ENCODE data around the gene ARHGAP15. TPM values are rescaled to one million over a fixed set of nuclear protein-coding genes. Genes with fewer than 3 reads are reported as not detected.

ARHGAP15 gene
- total and polyA plus RNA-seq, 12 donors, result 4.7 to 33.8 (median 10.4) TPM

GRCh38 chr2:143771939-143772338, 642.7 kb downstream of the ARHGAP15 start:
- 60 to 68% (median 61%) methylated on average over 6 of the region's 6 CpGs for WGBS, 4 donors
- TF ChIP-seq, protein P1, sequence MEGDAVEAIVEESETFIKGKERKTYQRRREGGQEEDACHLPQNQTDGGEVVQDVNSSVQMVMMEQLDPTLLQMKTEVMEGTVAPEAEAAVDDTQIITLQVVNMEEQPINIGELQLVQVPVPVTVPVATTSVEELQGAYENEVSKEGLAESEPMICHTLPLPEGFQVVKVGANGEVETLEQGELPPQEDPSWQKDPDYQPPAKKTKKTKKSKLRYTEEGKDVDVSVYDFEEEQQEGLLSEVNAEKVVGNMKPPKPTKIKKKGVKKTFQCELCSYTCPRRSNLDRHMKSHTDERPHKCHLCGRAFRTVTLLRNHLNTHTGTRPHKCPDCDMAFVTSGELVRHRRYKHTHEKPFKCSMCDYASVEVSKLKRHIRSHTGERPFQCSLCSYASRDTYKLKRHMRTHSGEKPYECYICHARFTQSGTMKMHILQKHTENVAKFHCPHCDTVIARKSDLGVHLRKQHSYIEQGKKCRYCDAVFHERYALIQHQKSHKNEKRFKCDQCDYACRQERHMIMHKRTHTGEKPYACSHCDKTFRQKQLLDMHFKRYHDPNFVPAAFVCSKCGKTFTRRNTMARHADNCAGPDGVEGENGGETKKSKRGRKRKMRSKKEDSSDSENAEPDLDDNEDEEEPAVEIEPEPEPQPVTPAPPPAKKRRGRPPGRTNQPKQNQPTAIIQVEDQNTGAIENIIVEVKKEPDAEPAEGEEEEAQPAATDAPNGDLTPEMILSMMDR (IDR thresholded peaks at IDR 0.05), result no peak
- no peak for DNase-seq
- no peaks in the 10 kb centered on the region for H3K9me3 ChIP-seq (replicated peaks in 1 of 3)
- intact Hi-C loops (cut with DNase I), result no loop called here
- no peaks in the 10 kb centered on the region for H3K27me3 ChIP-seq
- no peak overlapping the region for H3K4me3 ChIP-seq
- no peaks in the 10 kb centered on the region for H3K36me3 ChIP-seq (replicated peaks in 1 of 2)
- no peaks in the 10 kb centered on the region for H3K4me1 ChIP-seq (replicated peaks in 1 of 2)
- no peak overlapping the region for H3K27ac ChIP-seq

GRCh38 chr2:143776526-143777297, 647.5 kb downstream of the ARHGAP15 start:
- Histone ChIP-seq H3K36me3 (replicated peaks in 1 of 2) (no peaks in the 10 kb centered on the region), H3K4me1 (replicated peaks in 1 of 2) (no peaks in the 10 kb centered on the region), H3K27ac (no peak overlapping the region), H3K27me3 (no peaks in the 10 kb centered on the region), H3K4me3 (no peak overlapping the region), H3K9me3 (replicated peaks in 1 of 3) (no peaks in the 10 kb centered on the region)
- no peak for DNase-seq
- WGBS, 4 donors, result 82 to 88% (median 85%) methylated on average over 4 of the region's 4 CpGs
- TF ChIP-seq, protein P1 (IDR thresholded peaks at IDR 0.05), result no peak
- no peak for TF ChIP-seq POLR2A (IDR thresholded peaks at IDR 0.05)
- intact Hi-C loops (cut with DNase I), result no loop called here

- Histone ChIP-seq H3K36me3 (replicated peaks in 1 of 2) (no peaks in the 10 kb centered on the region), H3K4me1 (replicated peaks in 1 of 2) (no peaks in the 10 kb centered on the region), H3K4me3 (no peak overlapping the region), H3K27me3 (no peaks in the 10 kb centered on the region), H3K9me3 (replicated peaks in 1 of 3) (no peaks in the 10 kb centered on the region), H3K27ac (no peak overlapping the region)
- TF ChIP-seq, protein P1 (IDR thresholded peaks at IDR 0.05), result no peak
- no peak for TF ChIP-seq POLR2A (IDR thresholded peaks at IDR 0.05)
- no peak for DNase-seq
- 68 to 75% (median 71%) methylated on average over 3 of the region's 3 CpGs for WGBS, 4 donors
- intact Hi-C loops (cut with DNase I), result no loop called here
Observed at GRCh38 chr2:143779021-143779420, 649.8 kb downstream of the ARHGAP15 start.

DNA sequence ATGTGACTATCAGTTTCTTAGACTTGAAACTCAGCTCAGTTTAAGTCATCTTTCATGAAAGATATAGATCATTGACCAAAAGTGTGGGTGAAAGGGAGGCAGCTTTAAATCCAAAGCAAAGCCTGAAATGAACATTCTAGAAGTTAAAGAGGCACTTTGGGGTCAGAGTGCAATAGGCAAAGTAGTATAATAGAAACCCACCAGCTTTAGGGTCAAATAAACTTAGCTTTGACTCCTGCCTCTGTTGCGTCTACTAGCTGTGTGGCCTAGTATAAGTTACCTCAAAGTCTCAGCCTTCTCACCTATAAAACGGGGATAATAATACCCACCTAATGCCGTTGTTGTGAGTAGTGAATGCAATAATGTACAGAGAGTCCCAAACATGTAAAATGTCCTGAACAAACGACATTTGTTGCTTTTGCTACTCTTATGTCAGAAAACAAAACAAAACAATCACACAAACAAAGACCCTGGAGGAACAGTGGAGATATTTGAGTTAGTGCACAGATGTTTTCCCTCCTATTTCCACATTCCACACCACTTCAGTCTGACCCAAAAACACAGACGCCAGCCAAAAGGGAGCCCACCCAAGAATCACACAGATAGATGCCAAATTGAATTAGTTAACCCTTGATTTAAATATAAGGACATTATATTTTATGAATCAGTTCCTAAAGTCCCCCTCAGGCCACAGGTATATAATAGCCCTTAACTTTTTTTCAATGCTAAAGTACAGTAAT, 657.0 kb downstream of the ARHGAP15 start:
- TF ChIP-seq, protein P1 (IDR thresholded peaks at IDR 0.05), result no peak
- TF ChIP-seq POLR2A (IDR thresholded peaks at IDR 0.05), result no peak
- no peaks in the 10 kb centered on the region for H3K9me3 ChIP-seq (replicated peaks in 1 of 3)
- 51 to 64% (median 59%) methylated on average over 5 of the region's 5 CpGs for WGBS, 4 donors
- H3K27ac ChIP-seq, result no peak overlapping the region
- intact Hi-C loops (cut with DNase I), result no loop called here
- no peak for DNase-seq
- no peak overlapping the region for H3K4me3 ChIP-seq
- H3K36me3 ChIP-seq (replicated peaks in 1 of 2), result no peaks in the 10 kb centered on the region
- H3K27me3 ChIP-seq, result no peaks in the 10 kb centered on the region
- no peaks in the 10 kb centered on the region for H3K4me1 ChIP-seq (replicated peaks in 1 of 2)

Measured in adrenal gland (tissue), 12 donors.